ENCODE data around the gene UTP14C.

UTP14C gene

DNA sequence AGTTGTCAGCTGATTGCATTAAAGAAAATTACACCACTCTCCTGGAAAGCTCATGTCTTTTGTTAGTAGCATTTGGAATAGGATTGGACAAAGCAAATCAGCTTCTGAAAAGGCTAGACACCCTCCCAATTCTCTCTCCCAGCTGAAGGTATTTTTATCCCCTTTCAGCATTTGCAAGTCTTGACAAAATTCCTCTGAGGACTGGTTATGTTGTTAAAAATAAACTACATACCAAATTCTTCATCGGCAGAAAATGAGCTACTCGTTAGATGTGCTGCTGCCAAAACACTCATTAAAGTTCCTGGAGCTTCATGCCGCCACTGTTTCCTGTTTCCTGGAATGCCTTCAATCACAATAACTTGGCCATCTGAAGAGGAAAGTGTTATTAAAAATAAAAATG is 37.1 kb downstream of the UTP14C start:
- DNase-seq (ENCODE audit: low spot score) = no peak
- in situ Hi-C loops (cut with MboI; ENCODE audit: low sequenced_read_pairs, unreplicated experiment) = no loop called here
- TF ChIP-seq, protein P1, sequence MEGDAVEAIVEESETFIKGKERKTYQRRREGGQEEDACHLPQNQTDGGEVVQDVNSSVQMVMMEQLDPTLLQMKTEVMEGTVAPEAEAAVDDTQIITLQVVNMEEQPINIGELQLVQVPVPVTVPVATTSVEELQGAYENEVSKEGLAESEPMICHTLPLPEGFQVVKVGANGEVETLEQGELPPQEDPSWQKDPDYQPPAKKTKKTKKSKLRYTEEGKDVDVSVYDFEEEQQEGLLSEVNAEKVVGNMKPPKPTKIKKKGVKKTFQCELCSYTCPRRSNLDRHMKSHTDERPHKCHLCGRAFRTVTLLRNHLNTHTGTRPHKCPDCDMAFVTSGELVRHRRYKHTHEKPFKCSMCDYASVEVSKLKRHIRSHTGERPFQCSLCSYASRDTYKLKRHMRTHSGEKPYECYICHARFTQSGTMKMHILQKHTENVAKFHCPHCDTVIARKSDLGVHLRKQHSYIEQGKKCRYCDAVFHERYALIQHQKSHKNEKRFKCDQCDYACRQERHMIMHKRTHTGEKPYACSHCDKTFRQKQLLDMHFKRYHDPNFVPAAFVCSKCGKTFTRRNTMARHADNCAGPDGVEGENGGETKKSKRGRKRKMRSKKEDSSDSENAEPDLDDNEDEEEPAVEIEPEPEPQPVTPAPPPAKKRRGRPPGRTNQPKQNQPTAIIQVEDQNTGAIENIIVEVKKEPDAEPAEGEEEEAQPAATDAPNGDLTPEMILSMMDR (IDR thresholded peaks at IDR 0.05; ENCODE audit: borderline replicate concordance, control extremely low read depth, extremely low read depth, insufficient read depth, missing control alignments) = no peak

DNA sequence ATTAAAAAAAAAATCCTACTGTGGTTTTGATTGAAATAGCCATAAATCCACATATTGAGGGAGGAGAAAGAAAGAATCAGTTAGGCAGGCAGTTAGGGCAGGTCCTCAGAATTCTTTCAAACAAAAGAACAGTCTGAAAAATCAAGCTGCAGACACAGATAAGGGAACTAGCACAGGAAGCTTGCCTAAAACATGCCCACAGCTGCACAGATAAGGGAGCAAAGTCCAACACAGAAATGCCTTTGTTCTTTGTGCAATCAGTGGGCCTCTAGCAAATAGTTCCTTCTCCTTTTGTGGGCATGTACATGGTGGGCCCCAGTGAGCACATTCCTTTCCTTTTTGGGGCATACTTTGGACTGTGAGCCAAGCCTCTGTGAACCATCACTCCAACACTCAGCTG is 42.7 kb downstream of the UTP14C start:
- TF ChIP-seq, protein P1 (IDR thresholded peaks at IDR 0.05; ENCODE audit: borderline replicate concordance, control extremely low read depth, extremely low read depth, insufficient read depth, missing control alignments) = no peak
- in situ Hi-C loops (cut with MboI; ENCODE audit: low sequenced_read_pairs, unreplicated experiment) = no loop called here
- DNase-seq (ENCODE audit: low spot score) = no peak

DNA sequence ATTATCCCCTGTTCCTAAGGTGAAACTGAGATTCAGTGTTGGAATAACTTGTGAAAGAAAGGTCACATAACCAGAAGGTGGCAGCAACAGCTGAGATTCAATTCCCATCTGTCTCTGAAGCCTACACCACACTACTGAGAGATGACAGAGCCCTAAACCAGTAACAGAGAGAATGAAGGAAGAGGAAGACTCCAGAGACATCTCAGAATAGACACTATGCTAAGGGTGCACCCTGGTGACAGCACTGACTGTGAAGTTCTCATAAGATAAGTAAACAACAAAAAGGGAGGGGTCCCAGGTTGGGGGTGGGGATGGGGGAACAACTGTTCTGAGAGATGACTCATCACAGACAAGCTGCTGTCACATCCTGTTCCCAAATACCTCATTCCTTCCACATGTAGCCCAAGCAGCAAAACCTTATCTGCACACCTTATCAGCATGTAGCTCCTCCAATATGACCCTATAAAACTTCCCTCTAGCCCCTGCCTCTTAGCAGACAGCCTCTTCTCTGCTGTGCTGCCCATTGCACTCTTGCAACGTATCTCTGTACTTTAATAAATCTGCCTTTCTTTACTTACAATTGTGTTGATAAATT is 46.5 kb downstream of the UTP14C start:
- in situ Hi-C loops (cut with MboI; ENCODE audit: low sequenced_read_pairs, unreplicated experiment) = no loop called here
- peak; percentile 30 for DNase-seq (ENCODE audit: low spot score)
- TF ChIP-seq, protein P1 (IDR thresholded peaks at IDR 0.05; ENCODE audit: borderline replicate concordance, control extremely low read depth, extremely low read depth, insufficient read depth, missing control alignments) = no peak
